ENCODE measurements around the gene TTC1.
"Not testable (repeated sequence)": the region's sequence is repeated elsewhere in the genome, so short reads cannot be mapped to it uniquely, and the experiment has no call there.

The TTC1 gene

DNA sequence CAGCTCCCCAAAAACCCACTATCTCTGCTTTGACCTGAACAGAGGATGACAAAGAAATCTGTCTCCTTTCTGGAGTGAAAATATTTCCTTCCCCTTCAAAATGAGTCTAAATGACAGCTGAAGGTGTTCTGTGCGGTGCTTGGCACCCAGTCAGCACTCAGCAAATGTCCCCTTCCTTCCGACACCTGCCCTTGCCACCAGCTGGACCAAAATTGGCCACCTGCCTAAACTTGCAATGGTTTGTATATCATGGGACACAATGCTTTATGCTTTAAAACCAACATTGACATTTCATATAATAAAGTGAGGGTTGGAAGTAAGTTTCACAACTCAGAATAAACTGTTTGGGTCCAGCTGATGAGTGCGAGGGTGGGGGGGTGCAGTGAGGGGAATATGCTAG, 7.5 kb upstream of the TTC1 start:
- no peak for DNase-seq

DNA sequence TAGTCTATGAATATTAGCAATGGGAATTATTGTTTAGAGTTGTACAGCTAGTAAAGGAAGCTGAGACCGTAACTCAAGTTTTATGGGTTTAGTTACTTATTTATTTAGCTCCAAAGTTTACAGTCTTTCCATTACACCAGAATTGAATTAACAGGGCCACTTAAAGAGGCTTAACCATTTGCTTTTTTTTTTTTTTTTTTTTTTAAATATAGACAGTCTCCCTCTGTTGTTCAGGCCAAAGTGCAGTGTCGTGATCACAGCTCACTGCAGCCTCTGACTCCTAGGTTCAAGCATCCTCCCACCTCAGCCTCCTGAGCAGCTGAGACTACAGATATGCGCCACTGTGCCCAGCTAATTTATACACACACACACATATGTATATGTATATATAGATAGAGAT, 1.4 kb upstream of the TTC1 start:
- no peak for DNase-seq

DNA sequence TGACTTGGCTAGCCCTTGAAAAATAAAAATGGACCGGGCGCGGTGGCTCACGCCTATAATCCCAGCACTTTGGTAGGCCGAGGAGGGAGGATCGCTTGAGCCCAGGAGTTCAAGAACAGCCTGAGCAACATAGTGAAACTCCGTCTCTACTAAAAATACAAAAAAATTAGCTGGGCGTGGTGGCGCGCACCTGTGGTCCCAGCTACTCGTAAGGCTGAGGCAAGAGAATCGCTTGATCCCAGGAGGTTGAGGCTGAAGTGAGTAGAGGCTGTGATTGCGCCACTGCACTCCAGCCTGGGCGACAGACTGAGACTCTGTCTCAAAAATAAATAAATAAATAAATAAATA, 436 bp upstream of the TTC1 start:
- DNase-seq = not testable (repeated sequence)

DNA sequence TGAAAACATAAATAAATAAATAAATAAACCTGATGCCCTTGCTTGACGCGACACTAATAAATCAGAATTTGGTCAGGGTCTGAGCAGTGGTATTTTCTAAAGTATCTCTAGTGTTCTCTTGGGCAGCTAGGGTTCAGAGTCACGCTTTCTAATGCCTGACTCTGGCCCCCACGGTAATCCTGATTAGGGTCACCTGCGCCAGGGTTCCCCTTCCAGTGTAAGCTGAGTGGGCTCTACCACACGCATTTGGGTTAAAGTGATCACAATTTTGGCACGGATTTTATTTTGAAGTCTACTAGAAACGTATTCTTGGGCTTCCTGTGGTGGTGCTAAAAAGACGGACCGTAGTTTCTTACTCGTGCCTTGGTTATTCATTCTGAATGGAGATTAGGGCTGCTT, 651 bp downstream of the TTC1 start:
- DNase-seq = no peak

DNA sequence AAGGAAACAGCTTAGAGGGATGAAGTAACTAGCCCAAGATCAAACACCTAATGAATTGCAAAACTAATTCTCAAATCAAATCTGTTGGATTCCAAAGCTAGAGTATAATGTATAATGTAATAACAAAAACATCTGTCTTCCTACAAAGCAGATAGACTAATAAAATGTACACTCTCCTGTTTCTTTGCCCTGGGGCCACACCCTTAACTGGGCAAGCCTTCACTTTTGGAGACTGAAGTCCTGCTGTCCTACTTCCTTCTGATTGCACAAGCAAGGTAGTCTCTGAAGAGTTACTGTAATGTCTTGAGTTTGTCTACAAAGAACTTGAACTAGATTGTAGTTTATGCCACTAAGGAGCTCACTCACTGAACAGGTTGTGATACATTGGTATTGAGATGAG, 2.5 kb downstream of the TTC1 start:
- DNase-seq = no peak

DNA sequence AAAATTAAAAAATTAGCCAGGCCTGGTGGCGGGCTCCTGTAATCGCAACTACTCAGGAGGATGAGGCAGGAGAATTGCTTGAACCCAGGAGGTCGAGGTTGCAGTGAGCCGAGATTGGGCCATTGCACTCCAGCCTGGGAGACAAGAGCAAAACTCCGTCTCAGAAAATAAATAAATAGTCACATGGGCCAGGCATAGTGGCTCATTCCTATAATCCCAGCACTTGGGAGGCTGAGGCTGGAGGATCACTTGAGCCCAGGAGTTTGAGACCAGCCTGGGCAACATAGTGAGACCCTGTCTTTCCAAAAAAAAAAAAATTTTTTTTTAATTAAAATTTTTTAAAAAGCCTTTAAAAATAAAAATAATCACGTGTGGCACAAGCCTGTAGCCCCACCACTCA, 5.3 kb downstream of the TTC1 start:
- DNase-seq = not testable (repeated sequence)

DNA sequence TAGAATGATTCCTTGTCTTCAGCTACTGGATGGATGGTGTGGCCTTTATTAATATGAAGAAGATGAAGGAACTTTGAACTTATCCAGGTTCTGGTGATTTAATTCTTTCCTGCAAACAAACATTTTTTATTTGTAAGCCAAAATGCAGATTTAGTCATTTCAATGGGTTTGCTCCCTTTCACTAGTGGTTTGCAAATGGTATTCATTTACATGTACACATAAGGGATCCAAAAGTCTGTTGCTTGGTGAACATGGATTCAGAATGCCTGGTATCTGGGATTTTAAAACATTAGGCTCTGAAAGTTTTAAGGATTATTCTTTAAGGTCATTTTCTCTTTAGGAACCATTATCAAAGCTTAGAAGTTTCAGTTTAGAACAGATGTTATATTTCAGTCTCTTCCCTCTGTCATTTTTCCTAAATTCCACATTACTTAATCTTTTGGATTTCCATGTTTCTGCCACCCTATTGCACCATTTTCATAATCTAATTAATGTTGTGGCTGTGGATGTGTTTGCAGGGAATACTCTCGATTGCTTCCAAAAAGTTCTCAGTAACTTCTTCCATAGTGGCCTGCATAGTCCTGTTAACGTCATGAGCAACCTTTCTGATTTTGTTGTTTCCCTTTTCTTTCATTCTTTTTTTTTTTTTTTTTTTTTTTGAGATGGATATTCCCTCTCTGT, 10.1 kb downstream of the TTC1 start:
- no peak for DNase-seq

DNA sequence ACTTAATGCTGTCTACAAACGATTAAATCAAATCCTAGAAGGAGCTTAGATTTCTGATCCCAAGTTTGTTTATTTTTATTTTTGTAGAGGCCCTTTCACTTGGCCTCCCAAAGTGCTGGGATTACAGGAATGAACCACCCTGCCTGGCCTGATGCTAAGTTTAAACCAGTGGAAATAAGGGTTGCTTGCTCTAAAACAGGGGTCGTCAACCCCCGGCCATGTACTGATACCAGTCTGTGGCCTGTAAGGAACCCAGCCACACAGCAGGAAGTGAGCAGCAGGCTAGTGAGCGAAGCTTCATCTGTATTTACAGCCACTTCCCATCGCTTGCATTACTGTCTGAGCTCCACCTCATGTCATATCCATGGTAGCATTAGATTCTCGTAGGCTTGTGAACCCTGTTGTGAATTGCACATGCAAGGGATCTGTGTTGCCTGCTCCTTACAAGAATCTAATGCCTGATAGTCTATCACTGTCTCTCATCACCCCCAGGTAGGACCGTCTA, 11.4 kb downstream of the TTC1 start:
- DNase-seq = no peak

DNA sequence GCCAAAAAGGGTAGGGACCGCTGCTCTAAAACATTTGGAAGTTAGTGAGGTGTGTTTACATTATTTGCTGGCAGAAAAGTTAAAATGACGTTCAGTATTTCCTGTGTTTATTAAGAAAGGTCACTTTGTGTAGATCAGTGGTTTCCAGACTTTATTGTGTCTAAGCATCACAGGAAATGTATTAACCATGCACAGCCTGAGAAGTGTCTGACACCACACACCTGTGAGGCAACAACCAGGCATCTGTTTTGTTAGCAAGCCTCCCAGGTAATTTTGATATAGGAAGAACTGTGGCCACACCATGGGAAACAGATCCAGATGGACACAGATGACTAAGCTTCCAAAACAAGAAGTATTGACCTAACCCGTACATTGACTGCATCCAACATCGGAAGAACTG, 12.0 kb downstream of the TTC1 start:
- no peak for DNase-seq

DNA sequence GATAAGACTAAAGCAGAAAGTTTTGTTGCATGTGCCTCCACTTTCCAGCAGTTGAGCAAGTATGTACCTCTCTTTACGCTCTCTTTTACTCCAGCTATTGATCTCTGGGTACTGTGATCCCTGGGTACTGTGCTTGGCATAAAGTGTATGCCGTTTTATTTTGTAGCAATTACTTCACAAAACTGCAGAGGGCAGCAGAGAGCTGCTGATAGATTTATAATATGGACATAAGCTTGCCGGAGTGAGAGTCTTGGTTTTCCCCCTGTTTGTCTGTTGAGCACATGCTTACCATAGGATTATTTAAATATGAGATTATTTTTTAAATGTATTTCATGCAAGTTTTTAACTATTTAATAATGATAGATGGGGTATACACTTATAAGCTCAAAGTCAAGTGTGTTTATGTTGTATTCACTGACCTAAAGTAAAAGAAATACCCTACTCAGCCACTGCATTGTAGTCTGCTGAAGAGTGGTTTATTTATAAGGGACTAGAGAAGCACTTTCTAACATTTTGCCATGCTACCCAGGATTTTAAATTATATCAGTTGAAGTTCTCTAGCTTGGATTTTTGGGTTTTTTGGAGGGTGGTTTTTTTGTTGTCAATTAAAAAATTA, 13.0 kb downstream of the TTC1 start:
- DNase-seq = peak; percentile 58

DNA sequence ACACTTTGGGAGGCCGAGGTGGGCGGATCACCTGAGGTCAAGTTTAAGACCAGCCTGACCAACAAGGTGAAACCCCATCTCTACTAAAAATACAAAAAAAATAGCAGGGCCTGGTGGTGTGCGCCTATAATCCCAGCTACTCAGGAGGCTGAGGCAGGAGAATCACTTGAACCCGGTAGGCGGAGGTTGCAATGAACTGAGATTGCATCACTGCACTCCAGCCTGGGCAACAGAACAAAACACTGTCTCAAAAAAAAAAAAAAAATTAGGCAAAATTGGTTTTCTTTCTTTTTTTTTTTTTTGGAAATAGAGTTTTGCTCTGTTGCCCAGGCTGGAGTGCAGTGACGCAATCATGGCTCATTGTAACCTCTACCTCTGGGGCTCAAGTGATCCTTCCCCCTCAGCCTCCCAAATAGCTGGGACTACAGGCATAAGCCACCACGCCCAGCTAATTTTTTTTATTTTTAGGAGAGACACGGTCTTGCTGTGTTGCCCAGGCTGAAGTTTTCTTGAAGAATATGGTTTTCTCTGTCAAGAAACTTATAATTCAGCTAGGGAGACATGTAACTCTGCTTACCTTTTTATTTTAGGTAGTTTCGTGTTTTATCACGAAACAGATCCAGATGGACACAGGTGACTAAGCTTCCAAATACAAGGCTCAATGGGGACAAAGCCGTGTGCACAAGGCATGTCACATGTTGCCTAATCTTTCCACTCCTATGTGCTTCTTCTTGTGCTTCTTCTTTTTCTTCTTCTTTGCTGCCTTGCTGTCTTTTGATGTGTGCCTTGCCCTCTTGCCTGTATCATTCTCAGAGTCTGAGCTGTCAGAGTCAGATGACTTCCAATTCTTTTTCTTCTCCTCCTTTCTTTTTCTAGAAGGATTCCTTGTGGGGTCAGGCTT, 14.3 kb downstream of the TTC1 start:
- DNase-seq = no peak

DNA sequence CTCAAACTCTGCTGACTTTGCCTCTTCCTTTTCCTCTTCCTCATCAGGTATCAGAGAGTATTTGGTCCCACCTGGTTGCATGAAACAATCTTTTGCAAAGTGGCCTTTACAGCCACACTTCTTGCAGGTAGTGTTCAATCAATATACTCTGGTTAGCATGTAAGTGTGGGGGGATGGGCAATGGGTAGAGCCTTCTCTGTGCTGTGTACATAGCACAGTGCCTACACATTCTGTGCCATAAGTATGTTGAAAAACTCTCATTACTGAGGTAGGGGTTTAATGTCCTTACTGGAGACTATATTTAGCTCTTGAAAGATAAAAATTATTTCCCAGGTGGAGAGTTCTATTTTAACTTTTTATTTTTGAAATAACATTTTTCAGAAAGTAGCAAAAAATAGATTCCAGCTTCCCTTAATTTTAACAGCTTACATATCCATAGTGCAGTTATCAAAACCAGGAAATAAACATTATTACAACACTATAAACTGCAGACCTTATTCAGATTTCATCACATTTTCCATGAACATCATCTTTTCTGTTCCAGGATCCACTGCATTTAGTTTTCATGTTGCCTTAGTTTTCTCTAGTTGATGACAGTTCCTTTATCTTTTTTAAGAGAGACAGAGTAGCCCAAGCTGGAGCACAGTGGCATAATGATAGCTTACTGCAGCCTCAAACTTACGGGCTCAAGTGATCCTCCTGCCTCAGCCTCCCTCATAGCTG, 15.1 kb downstream of the TTC1 start:
- no peak for DNase-seq

DNA sequence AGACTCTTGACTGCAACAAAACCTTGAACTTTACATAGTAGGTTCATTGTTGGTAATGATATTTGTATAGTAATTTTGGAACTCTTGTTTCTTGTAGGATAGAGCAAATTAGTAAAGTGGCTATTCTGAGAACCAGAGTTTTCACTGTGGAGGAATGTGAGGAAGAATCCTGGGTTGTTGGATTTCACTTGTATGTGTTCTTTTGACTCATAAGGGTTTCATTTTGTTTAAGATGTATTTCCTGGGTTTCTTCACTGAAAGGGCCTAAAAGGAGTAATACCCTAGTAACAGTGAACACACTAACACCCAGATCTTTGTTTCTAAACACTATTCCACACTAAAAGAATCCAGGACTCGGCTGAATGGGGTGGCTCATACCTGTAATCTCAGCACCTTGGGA, 20.1 kb downstream of the TTC1 start:
- DNase-seq = no peak

DNA sequence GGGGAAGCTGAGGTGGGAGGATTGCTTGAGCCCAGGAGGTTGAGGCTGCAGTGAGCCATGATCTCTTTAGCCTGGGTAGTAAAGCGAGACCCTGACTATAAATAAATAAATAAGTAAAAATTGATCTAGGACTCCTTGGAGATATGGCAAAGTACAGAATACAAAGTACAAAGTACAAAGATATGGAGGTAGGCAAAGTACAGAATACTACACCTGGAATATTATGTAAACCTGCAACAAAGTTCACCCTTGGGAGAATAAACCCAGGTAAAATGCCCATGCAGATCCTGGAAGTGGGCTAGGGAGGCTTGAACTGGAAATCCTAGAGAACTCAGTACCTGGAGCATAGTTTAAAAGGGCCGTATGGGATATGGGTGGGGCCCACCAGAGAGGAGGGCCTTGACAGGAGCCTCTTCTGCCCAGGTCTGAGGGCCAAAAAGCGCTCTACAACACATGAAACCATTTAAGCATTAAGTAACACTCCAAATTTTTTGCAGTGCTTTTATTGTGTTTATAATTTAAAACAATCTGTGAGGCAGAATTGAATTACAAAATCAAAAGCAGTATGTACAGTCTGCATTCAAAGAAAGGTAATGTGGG, 20.7 kb downstream of the TTC1 start:
- DNase-seq = no peak

DNA sequence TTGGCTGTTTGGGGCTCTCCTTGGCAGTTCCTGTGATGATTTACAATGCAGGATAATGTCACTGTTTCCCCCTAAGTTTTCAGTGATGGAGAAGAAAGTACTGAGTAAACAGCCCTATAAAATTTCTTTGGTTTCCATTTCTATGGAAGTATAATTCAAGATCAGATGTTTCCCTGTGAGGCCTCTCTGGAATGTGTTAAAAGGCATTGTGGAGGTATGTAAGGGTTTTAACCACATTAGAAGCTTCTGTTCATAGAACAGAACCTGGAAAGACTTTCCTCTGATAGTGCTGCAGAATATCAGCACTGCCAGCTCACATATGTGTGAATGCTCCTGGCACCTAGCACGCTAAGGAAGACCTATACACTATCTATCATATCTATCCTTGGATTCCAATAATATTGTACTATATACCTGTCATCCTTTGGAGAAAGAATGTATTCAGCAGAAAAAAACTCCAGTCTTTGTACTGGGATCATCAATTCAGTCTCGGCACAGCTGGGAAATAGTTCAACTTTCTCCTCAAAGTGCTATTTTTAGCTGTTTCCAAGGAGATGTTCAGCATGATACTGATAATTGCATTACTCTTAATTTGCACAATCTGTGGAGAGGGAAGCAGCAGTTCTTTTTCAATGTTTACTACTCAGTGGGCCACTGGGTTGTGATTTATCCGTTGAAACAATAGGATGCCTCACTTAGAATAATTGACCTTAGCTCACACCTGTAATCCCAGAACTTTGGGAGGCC, 21.9 kb downstream of the TTC1 start:
- DNase-seq = no peak

DNA sequence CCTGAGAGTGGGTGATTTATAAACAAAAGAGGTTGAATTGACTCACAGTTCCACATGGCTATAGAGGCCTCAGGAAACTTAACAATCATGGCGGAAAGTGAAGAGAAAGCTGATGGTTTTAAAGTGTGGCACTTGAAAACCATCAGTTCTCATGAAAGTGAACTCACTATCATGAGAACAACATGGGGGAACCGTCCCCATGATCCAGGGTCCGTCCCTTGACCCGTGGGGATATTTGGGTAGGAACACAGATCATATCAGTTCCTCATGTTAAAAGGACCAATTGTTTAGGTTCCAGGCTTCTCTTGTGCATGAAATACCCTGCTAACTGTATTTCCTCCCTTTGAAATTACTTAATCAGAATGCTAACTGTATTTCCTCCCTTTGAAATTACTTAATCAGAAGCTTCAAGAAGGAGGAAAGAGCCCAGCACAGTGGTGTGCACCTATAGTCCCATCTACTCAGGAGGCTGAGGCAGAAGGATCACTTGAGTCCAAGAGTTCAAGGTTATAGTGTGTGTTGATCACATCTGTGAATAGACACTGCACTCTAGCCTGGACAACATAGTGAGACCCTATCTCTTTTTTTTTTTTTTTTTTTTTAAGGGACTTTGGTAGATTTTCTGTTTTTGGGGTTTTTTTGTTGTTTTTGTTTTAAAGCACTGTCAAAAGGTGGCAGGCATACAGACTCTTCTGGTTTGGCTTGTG, 24.8 kb downstream of the TTC1 start:
- DNase-seq = no peak

DNA sequence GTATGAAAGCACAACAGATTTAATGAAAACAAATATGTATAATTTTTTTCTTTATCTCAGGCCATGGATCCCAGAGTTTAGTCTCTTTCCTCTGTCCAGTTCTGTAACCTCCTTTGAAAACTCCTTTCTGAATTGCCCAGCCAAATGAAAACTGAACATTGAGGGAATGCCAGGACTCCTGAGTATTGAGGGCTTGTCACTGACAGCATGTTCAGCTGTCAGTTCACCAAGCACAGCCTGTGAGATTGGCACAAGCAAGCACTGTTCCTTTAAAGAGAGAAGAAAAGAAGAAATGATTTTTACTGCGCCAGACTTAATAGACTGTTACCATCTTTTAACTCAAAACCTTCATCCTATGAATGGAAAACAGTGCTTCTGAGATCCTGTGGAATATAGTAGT, 27.3 kb downstream of the TTC1 start:
- DNase-seq = no peak

DNA sequence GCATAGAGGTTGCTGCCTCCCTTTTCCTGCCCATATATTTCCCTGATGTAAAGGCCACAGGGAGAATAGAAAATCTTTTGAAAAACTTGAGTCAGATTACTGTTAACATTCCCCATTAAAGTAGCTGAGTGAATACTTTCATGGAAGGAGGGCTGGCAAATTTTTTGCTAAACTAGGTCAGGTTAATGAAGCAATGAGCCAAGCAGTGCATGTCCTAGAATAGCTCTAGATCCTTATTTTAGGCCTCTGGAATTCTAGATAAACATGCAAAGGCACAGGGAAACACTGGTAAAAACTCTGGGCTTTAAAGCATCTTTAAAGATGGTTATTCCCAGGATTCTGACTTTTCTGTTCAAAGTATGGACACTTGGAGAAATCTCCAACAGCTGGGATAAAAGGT, 27.9 kb downstream of the TTC1 start:
- no peak for DNase-seq

DNA sequence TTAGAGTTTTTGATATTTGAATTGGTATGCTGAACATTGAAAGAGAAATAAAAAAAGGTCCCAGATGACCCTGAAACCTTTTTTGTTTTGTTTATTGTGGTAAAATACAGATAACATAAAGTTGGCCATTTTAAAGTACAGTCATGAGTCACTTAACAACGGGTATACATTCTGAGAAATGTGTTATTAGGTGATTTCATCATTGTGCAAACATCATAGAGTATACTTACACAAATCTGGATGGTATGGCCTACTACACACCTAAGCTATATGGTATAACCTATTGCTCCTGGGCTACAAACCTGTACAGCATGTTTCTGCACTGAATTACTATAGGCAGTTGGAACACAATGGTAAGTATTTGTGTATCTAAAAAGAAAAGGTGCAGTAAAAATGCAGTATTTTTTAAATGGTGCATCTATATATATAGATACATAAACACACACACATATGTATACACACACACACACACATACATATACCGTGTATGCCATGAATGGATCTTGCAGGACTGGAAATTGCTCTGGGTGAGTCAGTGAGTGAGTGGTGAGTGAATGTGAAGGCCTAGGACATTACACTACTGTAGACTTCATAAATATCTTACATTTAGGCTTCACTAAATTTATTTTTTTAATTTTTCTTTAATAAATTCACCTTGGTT, 31.0 kb downstream of the TTC1 start:
- no peak for DNase-seq

DNA sequence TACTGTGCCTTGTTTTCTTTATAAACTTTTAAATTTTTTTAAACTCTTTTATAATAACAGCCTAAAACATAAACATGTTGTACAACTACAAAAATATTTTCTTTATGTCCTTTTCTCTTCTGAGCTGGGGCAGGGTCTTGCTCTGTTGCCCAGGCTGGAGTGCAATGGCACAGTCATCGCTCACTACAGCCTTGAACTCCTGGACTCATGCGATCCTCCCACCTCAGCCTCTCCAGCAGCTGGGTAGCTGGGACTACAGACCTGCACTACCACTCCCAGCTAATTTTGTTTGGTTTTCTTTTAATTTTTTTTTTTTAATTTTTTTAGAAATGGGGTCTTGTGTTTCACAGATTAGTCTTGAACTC, 31.5 kb downstream of the TTC1 start:
- DNase-seq = no peak

DNA sequence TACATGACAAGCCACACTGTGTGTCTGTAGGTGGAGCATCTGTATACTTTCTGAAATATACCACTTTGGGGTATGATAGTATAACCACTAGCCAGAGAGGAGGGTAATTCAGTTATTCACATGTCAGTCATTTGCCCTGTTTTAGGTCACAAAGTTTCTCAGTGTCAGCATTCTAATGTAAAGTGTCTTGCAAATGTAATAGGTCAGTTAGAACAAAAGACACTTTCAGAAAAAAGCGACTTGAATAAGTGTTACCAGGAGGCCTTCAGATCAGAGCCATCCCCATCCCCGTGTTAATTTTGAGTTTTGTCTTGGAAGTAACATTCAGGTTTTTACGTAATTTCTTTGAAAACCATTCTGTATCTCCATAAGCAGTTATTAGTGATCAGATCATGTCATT, 33.7 kb downstream of the TTC1 start:
- DNase-seq = no peak
